Measurements from ENCODE around the gene LSM3. TPM values are rescaled to one million over a fixed set of nuclear protein-coding genes. Genes with fewer than 3 reads are reported as not detected.

Gene LSM3
- total RNA-seq, 2 experiments from 2014 or later, result 12.4 to 21.9 TPM

DNA sequence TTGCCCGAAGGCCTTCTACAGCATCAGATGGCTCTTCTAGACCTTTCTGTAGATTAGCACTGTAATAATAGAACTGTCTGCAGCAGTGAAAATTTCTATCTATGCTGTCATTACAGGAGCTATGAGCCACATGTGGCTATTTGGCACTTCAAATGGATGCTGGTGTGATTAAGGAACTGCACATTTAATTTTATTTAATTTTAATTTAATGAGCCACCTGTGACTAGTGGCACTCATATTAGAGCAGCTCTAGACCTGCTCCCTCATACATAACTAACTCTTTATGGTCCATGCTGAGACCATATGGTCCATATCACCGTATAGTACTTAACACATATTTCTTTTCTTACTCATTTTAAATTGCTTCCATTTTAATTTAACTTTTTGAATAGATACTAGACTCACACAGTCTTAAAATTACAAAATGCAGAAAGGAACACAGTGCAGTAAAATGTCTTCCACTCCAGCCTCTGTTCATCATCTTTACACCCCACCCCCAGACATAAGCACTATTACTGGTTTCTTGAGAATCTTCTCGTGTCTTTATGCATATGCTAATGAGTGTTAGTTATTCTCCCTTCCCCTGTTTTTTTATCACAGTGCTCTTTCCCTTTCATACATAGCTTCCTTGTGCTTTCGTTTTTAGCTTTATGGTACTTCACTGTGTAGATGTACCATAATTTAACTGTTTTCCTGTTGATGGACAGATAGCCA, 9.6 kb downstream of the LSM3 start:
- DNase-seq (ENCODE audit: low spot score), result no peak
- Histone ChIP-seq H3K27ac (ENCODE audit: low read depth, low read length, poor library complexity, severe bottlenecking) (no peak overlapping the region), H2AFZ (ENCODE audit: low read length) (no peak overlapping the region), H3K36me3 (ENCODE audit: insufficient read depth, low read length) (peaks cover 69% of the 10 kb centered on the region), H3K4me1 (ENCODE audit: insufficient read depth, low read length, poor library complexity, severe bottlenecking) (peaks cover 2% of the 10 kb centered on the region), H3K4me2 (ENCODE audit: low read length) (no peak overlapping the region), H3K79me2 (ENCODE audit: insufficient read depth, low read depth, low read length) (peaks cover 20% of the 10 kb centered on the region; the same call in 1 of the 2 replicates), H3K9me2 (ENCODE audit: insufficient read depth, low read length) (no peaks in the 10 kb centered on the region), H4K20me1 (ENCODE audit: insufficient read depth, low read length) (no peaks in the 10 kb centered on the region; the same call in 1 of the 2 replicates), H3K4me3 (ENCODE audit: low read depth, low read length, poor library complexity, severe bottlenecking) (no peak overlapping the region), H3K9me3 (ENCODE audit: low read length) (no peaks in the 10 kb centered on the region)
- ChIA-PET POLR2A (no interaction called here), CTCF (ENCODE audit: unreplicated experiment) (no interaction called here)
- TF ChIP-seq, protein P1, sequence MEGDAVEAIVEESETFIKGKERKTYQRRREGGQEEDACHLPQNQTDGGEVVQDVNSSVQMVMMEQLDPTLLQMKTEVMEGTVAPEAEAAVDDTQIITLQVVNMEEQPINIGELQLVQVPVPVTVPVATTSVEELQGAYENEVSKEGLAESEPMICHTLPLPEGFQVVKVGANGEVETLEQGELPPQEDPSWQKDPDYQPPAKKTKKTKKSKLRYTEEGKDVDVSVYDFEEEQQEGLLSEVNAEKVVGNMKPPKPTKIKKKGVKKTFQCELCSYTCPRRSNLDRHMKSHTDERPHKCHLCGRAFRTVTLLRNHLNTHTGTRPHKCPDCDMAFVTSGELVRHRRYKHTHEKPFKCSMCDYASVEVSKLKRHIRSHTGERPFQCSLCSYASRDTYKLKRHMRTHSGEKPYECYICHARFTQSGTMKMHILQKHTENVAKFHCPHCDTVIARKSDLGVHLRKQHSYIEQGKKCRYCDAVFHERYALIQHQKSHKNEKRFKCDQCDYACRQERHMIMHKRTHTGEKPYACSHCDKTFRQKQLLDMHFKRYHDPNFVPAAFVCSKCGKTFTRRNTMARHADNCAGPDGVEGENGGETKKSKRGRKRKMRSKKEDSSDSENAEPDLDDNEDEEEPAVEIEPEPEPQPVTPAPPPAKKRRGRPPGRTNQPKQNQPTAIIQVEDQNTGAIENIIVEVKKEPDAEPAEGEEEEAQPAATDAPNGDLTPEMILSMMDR (conservative IDR thresholded peaks at IDR 0.05; ENCODE audit: low read length), result no peak
- TF ChIP-seq EZH2phosphoT487 (IDR thresholded peaks at IDR 0.05; ENCODE audit: borderline replicate concordance, low read depth, low read length), result no peak
- intact Hi-C loops (cut with micrococcal nuclease; ENCODE audit: unreplicated experiment), result no loop called here
- BruUV-seq (replicated peaks), result no TSS peak

DNA sequence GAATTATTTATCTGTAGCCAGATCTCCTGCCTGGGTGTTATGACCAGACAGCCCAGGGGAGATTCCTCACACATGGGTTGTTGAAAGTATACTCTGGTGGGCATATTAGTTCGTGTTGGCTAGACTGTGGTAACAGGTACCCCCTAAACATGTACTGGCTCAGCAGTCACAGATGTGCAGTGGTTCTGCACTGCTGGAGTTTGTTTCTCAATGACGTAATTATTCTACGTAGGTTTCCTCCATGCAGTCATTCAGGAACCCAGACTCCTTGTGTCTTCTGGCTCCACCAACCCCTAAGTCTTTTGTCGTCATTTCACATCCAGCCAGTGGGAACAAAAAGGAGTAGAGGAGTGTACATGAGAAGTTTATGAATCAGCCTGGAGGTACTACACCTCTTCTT, 16.2 kb downstream of the LSM3 start:
- no peak for DNase-seq (ENCODE audit: low spot score)
- no TSS peak for BruUV-seq (replicated peaks)
- H3K27ac ChIP-seq (ENCODE audit: low read depth, low read length, poor library complexity, severe bottlenecking), result no peak overlapping the region
- intact Hi-C loops (cut with micrococcal nuclease; ENCODE audit: unreplicated experiment), result no loop called here
- H3K9me3 ChIP-seq (ENCODE audit: low read length), result no peaks in the 10 kb centered on the region
- CTCF ChIA-PET (ENCODE audit: unreplicated experiment), result no interaction called here
- POLR2A ChIA-PET, result no interaction called here
- no peak overlapping the region for H3K4me3 ChIP-seq (ENCODE audit: low read depth, low read length, poor library complexity, severe bottlenecking)
- TF ChIP-seq EZH2phosphoT487 (IDR thresholded peaks at IDR 0.05; ENCODE audit: borderline replicate concordance, low read depth, low read length), result no peak
- TF ChIP-seq, protein P1 (conservative IDR thresholded peaks at IDR 0.05; ENCODE audit: low read length), result no peak
- H3K4me2 ChIP-seq (ENCODE audit: low read length), result no peak overlapping the region
- H3K36me3 ChIP-seq (ENCODE audit: insufficient read depth, low read length), result peaks cover 69% of the 10 kb centered on the region
- H3K4me1 ChIP-seq (ENCODE audit: insufficient read depth, low read length, poor library complexity, severe bottlenecking), result no peaks in the 10 kb centered on the region
- H2AFZ ChIP-seq (ENCODE audit: low read length), result no peak overlapping the region
- H3K9me2 ChIP-seq (ENCODE audit: insufficient read depth, low read length), result no peaks in the 10 kb centered on the region
- H4K20me1 ChIP-seq (ENCODE audit: insufficient read depth, low read length), result no peaks in the 10 kb centered on the region
- H3K79me2 ChIP-seq (ENCODE audit: insufficient read depth, low read depth, low read length), result peaks cover 11% of the 10 kb centered on the region; the same call in 1 of the 2 replicates

DNA sequence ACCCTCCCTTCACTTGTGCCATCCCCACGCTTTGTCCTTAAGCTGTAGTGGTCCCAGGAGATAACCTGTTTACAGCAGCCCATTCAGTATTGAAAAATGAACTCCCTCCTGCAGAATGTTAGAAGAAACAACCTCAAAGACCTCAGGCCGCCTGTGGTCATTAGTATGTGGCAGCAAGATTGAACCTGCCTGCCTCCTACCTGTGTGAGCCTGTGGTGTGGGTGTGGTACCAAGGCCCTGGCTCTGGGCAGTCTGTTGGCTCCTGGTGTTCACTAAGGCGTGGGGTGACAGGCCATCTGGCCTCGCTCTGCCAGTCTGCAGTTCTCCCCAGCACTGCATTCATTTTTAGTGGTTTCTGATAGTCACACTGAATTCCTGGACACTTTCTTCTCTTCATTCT, 21.0 kb downstream of the LSM3 start:
- BruUV-seq (replicated peaks), result no TSS peak
- POLR2A ChIA-PET, result interaction anchor here (0.7 to 0.9 kb wide), 2 partner anchors 12 to 20 kb away, joined by 4 read pairs; no protein-coding TSS in a partner anchor
- H3K9me2 ChIP-seq (ENCODE audit: insufficient read depth, low read length), result no peaks in the 10 kb centered on the region
- no peaks in the 10 kb centered on the region for H3K4me1 ChIP-seq (ENCODE audit: insufficient read depth, low read length, poor library complexity, severe bottlenecking)
- H3K4me2 ChIP-seq (ENCODE audit: low read length), result no peak overlapping the region
- H3K79me2 ChIP-seq (ENCODE audit: insufficient read depth, low read depth, low read length), result peaks cover under 1% of the 10 kb centered on the region; the same call in 1 of the 2 replicates
- H2AFZ ChIP-seq (ENCODE audit: low read length), result no peak overlapping the region
- no peak for DNase-seq (ENCODE audit: low spot score)
- no peak for TF ChIP-seq EZH2phosphoT487 (IDR thresholded peaks at IDR 0.05; ENCODE audit: borderline replicate concordance, low read depth, low read length)
- TF ChIP-seq, protein P1 (conservative IDR thresholded peaks at IDR 0.05; ENCODE audit: low read length), result no peak
- peaks cover 57% of the 10 kb centered on the region for H3K36me3 ChIP-seq (ENCODE audit: insufficient read depth, low read length)
- no peak overlapping the region for H3K4me3 ChIP-seq (ENCODE audit: low read depth, low read length, poor library complexity, severe bottlenecking)
- no peak overlapping the region for H3K27ac ChIP-seq (ENCODE audit: low read depth, low read length, poor library complexity, severe bottlenecking)
- CTCF ChIA-PET (ENCODE audit: unreplicated experiment), result no interaction called here
- no peaks in the 10 kb centered on the region for H3K9me3 ChIP-seq (ENCODE audit: low read length)
- intact Hi-C loops (cut with micrococcal nuclease; ENCODE audit: unreplicated experiment), result loop anchor here (5.0 to 10.0 kb wide), 2 partner anchors 305 to 308 kb away; no protein-coding TSS in a partner anchor
- H4K20me1 ChIP-seq (ENCODE audit: insufficient read depth, low read length), result no peaks in the 10 kb centered on the region
